HepG2 (cell line): ENCODE results near the gene NPB. TPM values are rescaled to one million over a fixed set of nuclear protein-coding genes. Genes with fewer than 3 reads are reported as not detected.

Source experiments
- ATAC-seq: fragments of 200-7000 bp; cut with Tn5 transposase; 3 replicates; pipeline ENCODE4 v1.9.1; 2020; ENCODE audit warnings: mild to moderate bottlenecking, moderate library complexity
- BruUV-seq: library from RNA; stranded (reverse); fragments of 400-500 nt; replicated peaks from 2 replicates; lab custom pipeline; 2021; lab: Mats Ljungman, UMichigan
- CTCF ChIA-PET: fragments of 300-600 bp; formaldehyde crosslinking; extraction: SDS; loops from one replicate; lab custom pipeline; 2021; ENCODE audit warnings: low total read pairs, inconsistent platforms, low intra/inter-chr PET ratio; lab: Yijun Ruan, JAX
- POLR2A ChIA-PET: fragments of 350-600 bp; sonication (Branson Sonifier 250); formaldehyde crosslinking; loops from one replicate; lab custom pipeline; 2020; ENCODE audit warnings: antibody characterized with exemption, inconsistent platforms; lab: Yijun Ruan, JAX
- DNase-seq: peaks from one replicate; pipeline ENCODE4 v3.0.0-alpha.2; 2015; ENCODE audit warnings: low spot score
- FAIRE-seq: peaks from 3 replicates; lab custom pipeline; 2011; peaks lifted over from hg19 to GRCh38; lab: Jason Lieb, UNC
- H2AFZ ChIP-seq: one replicate; pipeline ENCODE4 v1.6.1; 2011; ENCODE audit warnings: low read length, inconsistent platforms
- H3K27ac ChIP-seq: fragments of 300-600 bp; 3 replicates; pipeline ENCODE4 v1.8.0; 2011; ENCODE audit warnings: mixed run types, mild to moderate bottlenecking, mixed read lengths, low read length, inconsistent platforms; ENCODE audit not compliant: insufficient read depth; ENCODE audit errors: extremely low read length
- H3K27me3 ChIP-seq, 2 experiments: fragments of 200-600 bp in 1 of 2; 2 replicates in 1 of 2; 3 replicates in 1 of 2; pipeline versions ENCODE4 v1.6.0 to v1.8.0; 2011; ENCODE audit warnings: low read length in 2 of 2, mild to moderate bottlenecking in 2 of 2, moderate library complexity in 2 of 2, inconsistent platforms in 1 of 2; ENCODE audit not compliant: insufficient read depth in 2 of 2, control insufficient read depth in 1 of 2
- H3K36me3 ChIP-seq, 2 experiments: fragments of 200-600 bp in 1 of 2; replicated peaks in 1 of 2; 2 replicates in 1 of 2; 3 replicates in 1 of 2; pipeline versions ENCODE4 v1.5.1 to v1.8.0; 2011; ENCODE audit warnings: low read length in 2 of 2, inconsistent platforms in 1 of 2; ENCODE audit not compliant: insufficient read depth in 2 of 2, control insufficient read depth in 1 of 2
- H3K4me1 ChIP-seq: 2 replicates; pipeline ENCODE4 v1.5.1; 2012; ENCODE audit warnings: low read length, inconsistent platforms; ENCODE audit not compliant: insufficient read depth
- H3K4me2 ChIP-seq: 2 replicates; pipeline ENCODE4 v1.6.0; 2011; ENCODE audit warnings: low read depth, low read length, inconsistent platforms
- H3K4me3 ChIP-seq, 3 experiments: fragments of 200-600 bp in 1 of 3; sonication (generic), shearing (Covaris generic) in 1 of 3; replicated peaks in 1 of 3; 2 replicates each; pipeline ENCODE4 v1.5.1; 2011 to 2016; ENCODE audit warnings: low read length in 3 of 3, inconsistent platforms in 2 of 3, low read depth in 2 of 3, mild to moderate bottlenecking in 2 of 3, control low read depth in 1 of 3, mixed read lengths in 1 of 3; ENCODE audit not compliant: insufficient read depth in 1 of 3
- H3K79me2 ChIP-seq: one replicate; pipeline ENCODE4 v1.6.1; 2011; ENCODE audit warnings: low read length, inconsistent platforms; ENCODE audit not compliant: insufficient read depth
- H3K9ac ChIP-seq: 2 replicates; pipeline ENCODE4 v1.6.0; 2011; ENCODE audit warnings: mild to moderate bottlenecking, low read depth, low read length, inconsistent platforms; ENCODE audit not compliant: insufficient read depth
- H3K9me3 ChIP-seq: 2 replicates; pipeline ENCODE4 v1.5.1; 2012; ENCODE audit warnings: mild to moderate bottlenecking, low read length
- H4K20me1 ChIP-seq: 2 replicates; pipeline ENCODE4 v1.6.0; 2011; ENCODE audit warnings: inconsistent platforms, mild to moderate bottlenecking, low read length, moderate library complexity; ENCODE audit not compliant: insufficient read depth
- CSRNP1 ChIP-seq: sonication (generic); formaldehyde crosslinking; IDR thresholded peaks from 2 replicates; pipeline ENCODE4 v1.8.1; 2023; ENCODE audit warnings: mild to moderate bottlenecking, missing genetic modification reagents
- HDAC1 ChIP-seq: sonication (generic); formaldehyde crosslinking; IDR thresholded peaks from 2 replicates; pipeline ENCODE4 v1.5.1; 2020; ENCODE audit warnings: mild to moderate bottlenecking, missing genetic modification reagents
- NRL ChIP-seq: sonication (generic); formaldehyde crosslinking; IDR thresholded peaks from 2 replicates; pipeline ENCODE4 v1.5.0; 2020; ENCODE audit warnings: missing genetic modification reagents, mild to moderate bottlenecking, moderate library complexity, borderline replicate concordance
- RBFOX2 ChIP-seq: fragments of 200-400 bp; formaldehyde crosslinking; IDR thresholded peaks from 2 replicates; pipeline ENCODE4 v1.6.1; 2017; ENCODE audit warnings: low read depth, mild to moderate bottlenecking, low read length
- TFDP1 ChIP-seq: IDR thresholded peaks from 2 replicates; pipeline ENCODE4 v1.6.1; 2016; ENCODE audit warnings: missing compliant biosample characterization, missing genetic modification reagents, borderline replicate concordance
- ZNF253 ChIP-seq: sonication (generic); formaldehyde crosslinking; IDR thresholded peaks from 2 replicates; pipeline ENCODE4 v1.8.0; 2022; ENCODE audit warnings: mild to moderate bottlenecking, missing genetic modification reagents, borderline replicate concordance
- ZNF264 ChIP-seq: sonication (generic); formaldehyde crosslinking; IDR thresholded peaks from 2 replicates; pipeline ENCODE4 v1.4.0; 2020; ENCODE audit warnings: missing genetic modification reagents
- ZNF407 ChIP-seq: sonication (generic); formaldehyde crosslinking; IDR thresholded peaks from one replicate; pipeline ENCODE4 v1.5.1; 2020; ENCODE audit warnings: mild to moderate bottlenecking, missing genetic modification reagents; ENCODE audit errors: not compliant biosample characterization
- ZNF800 ChIP-seq: sonication (generic); formaldehyde crosslinking; IDR thresholded peaks from 2 replicates; pipeline ENCODE4 v1.4.0; 2020; ENCODE audit warnings: missing genetic modification reagents
- WGBS: methylation state at CpG from one replicate; pipeline ENCODE4 v1.1.6; 2017; ENCODE audit warnings: low lambda C conversion rate; 5-methylcytosine and 5-hydroxymethylcytosine counted together
- in situ Hi-C: cut with HindIII; loops from 2 replicates; pipeline ENCODE4 v1.10.0; 2017; ENCODE audit warnings: low pct_unique_long_range_greater_than_20kb; ENCODE audit not compliant: extremely low pct_ligation_motif_present
- intact Hi-C: fragments of 100-400 bp; cut with micrococcal nuclease; formaldehyde crosslinking; loops from one replicate; pipeline ENCODE4 v1.10.0; 2022; ENCODE audit not compliant: unreplicated experiment
- polyA plus RNA-seq, 8 experiments: library from polyadenylated mRNA; depleted of rRNA in 3 of 8; stranded (reverse) in 7 of 8; unstranded in 1 of 8; fragments of >200 nt; fragmentation: Illumina TruSeq in 4 of 8; extraction: Trizol in 4 of 8; gene quantifications; 2 replicates each; pipeline versions ENCODE4 v1.2.1 to v1.2.3, GENCODE V29; 2011 to 2016; ENCODE audit warnings: low read depth in 4 of 8, missing spikeins in 1 of 8, mixed read lengths in 1 of 8; ENCODE audit not compliant: insufficient read depth in 1 of 8
- total RNA-seq, 5 experiments: library from RNA; depleted of rRNA; stranded (reverse); fragments of >200 nt; fragmentation: Illumina TruSeq; extraction: Trizol; gene quantifications; 2 replicates each; pipeline ENCODE4 v1.2.3, GENCODE V29; 2016; ENCODE audit warnings: low read depth in 1 of 5

The NPB gene
- total and polyA plus RNA-seq, 2 of the 13 experiments (the other 11 are each of a cell fraction or from before 2014, with no cell fraction given) = 0.11 to 0.93 TPM

GRCh38 chr17:81854974-81855774 is 46.9 kb upstream of the NPB start:
- POLR2A ChIA-PET = interaction anchor here (0.6 to 4.3 kb wide), 6 partner anchors 13 to 187 kb away, joined by 3 to 22 read pairs (median 4); partner anchors contain the start of genes MCRIP1 and PPP1R27
- Histone ChIP-seq H2AFZ (no peak overlapping the region), H3K9me3 (no peaks in the 10 kb centered on the region), H3K27ac (no peak overlapping the region), H3K4me1 (peaks cover 57% of the 10 kb centered on the region), H3K4me3 (no peak overlapping the region), H3K9ac (no peak overlapping the region), H3K4me2 (no peak overlapping the region), H4K20me1 (peaks cover 32% of the 10 kb centered on the region), H3K79me2 (peaks cover 63% of the 10 kb centered on the region), H3K36me3 (peaks cover 47 to 74% of the 10 kb centered on the region in 2 experiments), H3K27me3 (no peaks in the 10 kb centered on the region; a peak in 1 of 5 replicates)
- DNase-seq (no peak), ATAC-seq (peak; percentile 13), FAIRE-seq (no peak)
- BruUV-seq = no TSS peak
- in situ Hi-C loops = no loop called here
- CTCF ChIA-PET = no interaction called here
- intact Hi-C loops = no loop called here
- WGBS = 94% methylated on average over 26 of the region's 29 CpGs
- TF ChIP-seq CSRNP1 (0 out of 2 replicates have a peak, but pooled peaks have one; percentile 42), NRL (CRISPR knock-in tag) (0 out of 2 replicates have a peak, but pooled peaks have one; percentile 41), TFDP1 (no peak), ZNF253 (CRISPR knock-in tag) (no peak), ZNF264 (CRISPR knock-in tag) (no peak), RBFOX2 (peak; percentile 81), HDAC1 (CRISPR knock-in tag) (no peak), ZNF800 (CRISPR knock-in tag) (no peak), ZNF407 (CRISPR knock-in tag) (no peak)
